HCT116 (cell line): ENCODE data around the gene RIC8B.

Experiments
- EGR1 ChIP-seq: IDR thresholded peaks from 2 replicates; pipeline ENCODE4 v1.6.1; 2012; ENCODE audit warnings: low read depth
- ELF1 ChIP-seq: IDR thresholded peaks from 2 replicates; pipeline ENCODE4 v1.6.1; 2012; ENCODE audit warnings: low read depth, borderline replicate concordance
- EZH2 ChIP-seq: fragments of 200-600 bp; sonication (generic); IDR thresholded peaks from 2 replicates; pipeline ENCODE4 v1.6.1; 2017; ENCODE audit warnings: antibody characterized with exemption, mixed run types
- EZH2phosphoT487 ChIP-seq: fragments of 200-600 bp; IDR thresholded peaks from 2 replicates; pipeline ENCODE4 v1.6.1; 2018; ENCODE audit warnings: antibody characterized with exemption, borderline replicate concordance
- JUND ChIP-seq: IDR thresholded peaks from 2 replicates; pipeline ENCODE4 v1.6.1; 2012
- POLR2A ChIP-seq: IDR thresholded peaks from 2 replicates; pipeline ENCODE4 v1.7.0; 2011; ENCODE audit warnings: borderline replicate concordance; ENCODE audit not compliant: insufficient read depth, insufficient read length; ENCODE audit errors: extremely low read depth
- POLR2AphosphoS5 ChIP-seq: IDR thresholded peaks from 2 replicates; pipeline ENCODE4 v1.6.1; 2011; ENCODE audit warnings: mild to moderate bottlenecking, low read depth, low read length, moderate library complexity
- RAD21 ChIP-seq: IDR thresholded peaks from 2 replicates; pipeline ENCODE4 v1.6.1; 2012; ENCODE audit warnings: low read depth, mild to moderate bottlenecking
- TCF7L2 ChIP-seq: IDR thresholded peaks from 2 replicates; pipeline ENCODE4 v1.7.0; 2011; ENCODE audit warnings: borderline replicate concordance, inconsistent platforms; ENCODE audit not compliant: insufficient read depth, insufficient read length; ENCODE audit errors: extremely low read depth
- TF ChIP-seq, protein P1 (sequence below), 3 experiments: fragments of 200-600 bp in 1 of 3; sonication (generic) in 1 of 3; IDR thresholded peaks in 2 of 3; conservative IDR thresholded peaks in 1 of 3; 2 replicates each; pipeline ENCODE4 v1.5.1; 2012 to 2017; ENCODE audit warnings: low read depth in 2 of 3, low read length in 2 of 3, antibody characterized with exemption in 1 of 3, borderline replicate concordance in 1 of 3, control low read depth in 1 of 3, mild to moderate bottlenecking in 1 of 3, mixed read lengths in 1 of 3, mixed run types in 1 of 3, moderate library complexity in 1 of 3; ENCODE audit not compliant: insufficient read depth in 1 of 3
- TF ChIP-seq, protein P2 (sequence below): IDR thresholded peaks from 2 replicates; pipeline ENCODE4 v1.6.1; 2012; ENCODE audit warnings: low read depth

DNA sequence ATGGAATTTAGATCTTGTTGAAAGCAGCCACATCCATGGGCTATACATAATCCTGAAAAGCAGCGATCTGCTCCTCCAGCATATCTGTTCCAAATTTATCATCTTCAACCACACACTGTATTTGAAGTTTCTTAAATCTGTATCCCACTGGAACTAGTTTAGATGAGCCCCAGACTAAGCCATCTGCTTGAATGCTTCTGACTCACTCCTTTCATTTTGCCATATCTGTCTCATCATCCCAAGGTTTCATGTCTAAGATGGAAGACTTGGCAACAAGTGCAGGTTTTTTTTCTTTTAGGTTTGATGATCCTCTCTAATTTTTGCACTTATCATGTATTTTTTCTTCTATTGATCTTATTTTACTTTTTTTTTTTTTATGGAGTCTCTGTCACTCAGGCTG, 126.8 kb downstream of the RIC8B start:
- TF ChIP-seq, protein P1, sequence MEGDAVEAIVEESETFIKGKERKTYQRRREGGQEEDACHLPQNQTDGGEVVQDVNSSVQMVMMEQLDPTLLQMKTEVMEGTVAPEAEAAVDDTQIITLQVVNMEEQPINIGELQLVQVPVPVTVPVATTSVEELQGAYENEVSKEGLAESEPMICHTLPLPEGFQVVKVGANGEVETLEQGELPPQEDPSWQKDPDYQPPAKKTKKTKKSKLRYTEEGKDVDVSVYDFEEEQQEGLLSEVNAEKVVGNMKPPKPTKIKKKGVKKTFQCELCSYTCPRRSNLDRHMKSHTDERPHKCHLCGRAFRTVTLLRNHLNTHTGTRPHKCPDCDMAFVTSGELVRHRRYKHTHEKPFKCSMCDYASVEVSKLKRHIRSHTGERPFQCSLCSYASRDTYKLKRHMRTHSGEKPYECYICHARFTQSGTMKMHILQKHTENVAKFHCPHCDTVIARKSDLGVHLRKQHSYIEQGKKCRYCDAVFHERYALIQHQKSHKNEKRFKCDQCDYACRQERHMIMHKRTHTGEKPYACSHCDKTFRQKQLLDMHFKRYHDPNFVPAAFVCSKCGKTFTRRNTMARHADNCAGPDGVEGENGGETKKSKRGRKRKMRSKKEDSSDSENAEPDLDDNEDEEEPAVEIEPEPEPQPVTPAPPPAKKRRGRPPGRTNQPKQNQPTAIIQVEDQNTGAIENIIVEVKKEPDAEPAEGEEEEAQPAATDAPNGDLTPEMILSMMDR (IDR thresholded peaks at IDR 0.05 in 2 of 3, conservative IDR thresholded peaks at IDR 0.05 in 1 of 3; ENCODE audit: borderline replicate concordance in 1 of 3, insufficient read depth in 1 of 3, low read depth in 2 of 3, low read length in 2 of 3): no peak
- TF ChIP-seq EZH2phosphoT487 (no peak), ELF1 (no peak), POLR2AphosphoS5 (no peak), RAD21 (no peak), EGR1 (no peak), POLR2A (no peak), TCF7L2 (no peak), EZH2 (no peak), JUND (no peak)
- TF ChIP-seq, protein P2, sequence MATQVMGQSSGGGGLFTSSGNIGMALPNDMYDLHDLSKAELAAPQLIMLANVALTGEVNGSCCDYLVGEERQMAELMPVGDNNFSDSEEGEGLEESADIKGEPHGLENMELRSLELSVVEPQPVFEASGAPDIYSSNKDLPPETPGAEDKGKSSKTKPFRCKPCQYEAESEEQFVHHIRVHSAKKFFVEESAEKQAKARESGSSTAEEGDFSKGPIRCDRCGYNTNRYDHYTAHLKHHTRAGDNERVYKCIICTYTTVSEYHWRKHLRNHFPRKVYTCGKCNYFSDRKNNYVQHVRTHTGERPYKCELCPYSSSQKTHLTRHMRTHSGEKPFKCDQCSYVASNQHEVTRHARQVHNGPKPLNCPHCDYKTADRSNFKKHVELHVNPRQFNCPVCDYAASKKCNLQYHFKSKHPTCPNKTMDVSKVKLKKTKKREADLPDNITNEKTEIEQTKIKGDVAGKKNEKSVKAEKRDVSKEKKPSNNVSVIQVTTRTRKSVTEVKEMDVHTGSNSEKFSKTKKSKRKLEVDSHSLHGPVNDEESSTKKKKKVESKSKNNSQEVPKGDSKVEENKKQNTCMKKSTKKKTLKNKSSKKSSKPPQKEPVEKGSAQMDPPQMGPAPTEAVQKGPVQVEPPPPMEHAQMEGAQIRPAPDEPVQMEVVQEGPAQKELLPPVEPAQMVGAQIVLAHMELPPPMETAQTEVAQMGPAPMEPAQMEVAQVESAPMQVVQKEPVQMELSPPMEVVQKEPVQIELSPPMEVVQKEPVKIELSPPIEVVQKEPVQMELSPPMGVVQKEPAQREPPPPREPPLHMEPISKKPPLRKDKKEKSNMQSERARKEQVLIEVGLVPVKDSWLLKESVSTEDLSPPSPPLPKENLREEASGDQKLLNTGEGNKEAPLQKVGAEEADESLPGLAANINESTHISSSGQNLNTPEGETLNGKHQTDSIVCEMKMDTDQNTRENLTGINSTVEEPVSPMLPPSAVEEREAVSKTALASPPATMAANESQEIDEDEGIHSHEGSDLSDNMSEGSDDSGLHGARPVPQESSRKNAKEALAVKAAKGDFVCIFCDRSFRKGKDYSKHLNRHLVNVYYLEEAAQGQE: no peak
